ENCODE data around the gene ACSS2.

GRCh38 chr20:34943808-34944567, 67.6 kb downstream of the ACSS2 start:
- TF ChIP-seq, protein P1, sequence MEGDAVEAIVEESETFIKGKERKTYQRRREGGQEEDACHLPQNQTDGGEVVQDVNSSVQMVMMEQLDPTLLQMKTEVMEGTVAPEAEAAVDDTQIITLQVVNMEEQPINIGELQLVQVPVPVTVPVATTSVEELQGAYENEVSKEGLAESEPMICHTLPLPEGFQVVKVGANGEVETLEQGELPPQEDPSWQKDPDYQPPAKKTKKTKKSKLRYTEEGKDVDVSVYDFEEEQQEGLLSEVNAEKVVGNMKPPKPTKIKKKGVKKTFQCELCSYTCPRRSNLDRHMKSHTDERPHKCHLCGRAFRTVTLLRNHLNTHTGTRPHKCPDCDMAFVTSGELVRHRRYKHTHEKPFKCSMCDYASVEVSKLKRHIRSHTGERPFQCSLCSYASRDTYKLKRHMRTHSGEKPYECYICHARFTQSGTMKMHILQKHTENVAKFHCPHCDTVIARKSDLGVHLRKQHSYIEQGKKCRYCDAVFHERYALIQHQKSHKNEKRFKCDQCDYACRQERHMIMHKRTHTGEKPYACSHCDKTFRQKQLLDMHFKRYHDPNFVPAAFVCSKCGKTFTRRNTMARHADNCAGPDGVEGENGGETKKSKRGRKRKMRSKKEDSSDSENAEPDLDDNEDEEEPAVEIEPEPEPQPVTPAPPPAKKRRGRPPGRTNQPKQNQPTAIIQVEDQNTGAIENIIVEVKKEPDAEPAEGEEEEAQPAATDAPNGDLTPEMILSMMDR (IDR thresholded peaks at IDR 0.05), result no peak
- TF ChIP-seq POLR2A (IDR thresholded peaks at IDR 0.05), result no peak

All from lower leg skin (tissue), 3 donors.